DND-41 (cell line): ENCODE measurements around the gene SLCO2A1.

Experiments
- ATAC-seq: fragments of 200-7000 bp; cut with Tn5 transposase; 3 replicates; pipeline ENCODE4 v1.9.1; 2021; ENCODE audit warnings: low read depth; ENCODE audit not compliant: insufficient read depth
- DNase-seq: peaks from one replicate; pipeline ENCODE4 v3.0.0-alpha.2; 2020
- H2AFZ ChIP-seq: 2 replicates; pipeline ENCODE4 v1.6.0; 2012; ENCODE audit warnings: low read depth, low read length
- H3K27ac ChIP-seq: 2 replicates; pipeline ENCODE4 v1.5.1; 2012; ENCODE audit warnings: low read length, inconsistent platforms
- H3K27me3 ChIP-seq: fragments of 200-600 bp; sonication (generic); 2 replicates; pipeline ENCODE4 v1.6.0; 2012; ENCODE audit warnings: low read length, mild to moderate bottlenecking, inconsistent platforms; ENCODE audit not compliant: insufficient read depth, poor library complexity
- H3K36me3 ChIP-seq: 2 replicates; pipeline ENCODE4 v1.5.1; 2012; ENCODE audit warnings: low read length, inconsistent platforms; ENCODE audit not compliant: insufficient read depth
- H3K4me1 ChIP-seq: 2 replicates; pipeline ENCODE4 v1.5.1; 2012; ENCODE audit warnings: mild to moderate bottlenecking, low read length; ENCODE audit not compliant: insufficient read depth
- H3K4me2 ChIP-seq: 2 replicates; pipeline ENCODE4 v1.6.0; 2012; ENCODE audit warnings: mild to moderate bottlenecking, moderate library complexity, low read length, inconsistent platforms; ENCODE audit not compliant: insufficient read depth
- H3K4me3 ChIP-seq, 2 experiments: fragments of 200-600 bp in 1 of 2; shearing (Covaris generic) in 1 of 2; 2 replicates each; pipeline ENCODE4 v1.5.1; 2012 to 2016; ENCODE audit warnings: inconsistent platforms in 2 of 2, low read length in 2 of 2, mild to moderate bottlenecking in 2 of 2, low read depth in 1 of 2, moderate library complexity in 1 of 2
- H3K79me2 ChIP-seq: 2 replicates; pipeline ENCODE4 v1.6.0; 2012; ENCODE audit warnings: low read length, inconsistent platforms; ENCODE audit not compliant: insufficient read depth
- H3K9ac ChIP-seq: 2 replicates; pipeline ENCODE4 v1.6.0; 2012; ENCODE audit warnings: low read depth, mild to moderate bottlenecking, inconsistent platforms, low read length, moderate library complexity
- H3K9me3 ChIP-seq: 2 replicates; pipeline ENCODE4 v1.5.1; 2012; ENCODE audit warnings: low read length, moderate library complexity, mild to moderate bottlenecking, inconsistent platforms; ENCODE audit not compliant: insufficient read depth, severe bottlenecking
- H4K20me1 ChIP-seq: 2 replicates; pipeline ENCODE4 v1.6.0; 2012; ENCODE audit warnings: low read length; ENCODE audit not compliant: insufficient read depth
- EZH2 ChIP-seq: IDR thresholded peaks from 3 replicates; pipeline ENCODE4 v1.6.1; 2012; ENCODE audit warnings: borderline replicate concordance, low read depth, mild to moderate bottlenecking, moderate library complexity, low read length, inconsistent platforms; ENCODE audit not compliant: severe bottlenecking
- TF ChIP-seq, protein P1 (sequence below): IDR thresholded peaks from 2 replicates; pipeline ENCODE4 v1.5.1; 2012; ENCODE audit warnings: borderline replicate concordance, low read length, moderate library complexity, mild to moderate bottlenecking; ENCODE audit not compliant: poor library complexity, severe bottlenecking; ENCODE audit errors: extremely low read depth

Gene SLCO2A1

DNA sequence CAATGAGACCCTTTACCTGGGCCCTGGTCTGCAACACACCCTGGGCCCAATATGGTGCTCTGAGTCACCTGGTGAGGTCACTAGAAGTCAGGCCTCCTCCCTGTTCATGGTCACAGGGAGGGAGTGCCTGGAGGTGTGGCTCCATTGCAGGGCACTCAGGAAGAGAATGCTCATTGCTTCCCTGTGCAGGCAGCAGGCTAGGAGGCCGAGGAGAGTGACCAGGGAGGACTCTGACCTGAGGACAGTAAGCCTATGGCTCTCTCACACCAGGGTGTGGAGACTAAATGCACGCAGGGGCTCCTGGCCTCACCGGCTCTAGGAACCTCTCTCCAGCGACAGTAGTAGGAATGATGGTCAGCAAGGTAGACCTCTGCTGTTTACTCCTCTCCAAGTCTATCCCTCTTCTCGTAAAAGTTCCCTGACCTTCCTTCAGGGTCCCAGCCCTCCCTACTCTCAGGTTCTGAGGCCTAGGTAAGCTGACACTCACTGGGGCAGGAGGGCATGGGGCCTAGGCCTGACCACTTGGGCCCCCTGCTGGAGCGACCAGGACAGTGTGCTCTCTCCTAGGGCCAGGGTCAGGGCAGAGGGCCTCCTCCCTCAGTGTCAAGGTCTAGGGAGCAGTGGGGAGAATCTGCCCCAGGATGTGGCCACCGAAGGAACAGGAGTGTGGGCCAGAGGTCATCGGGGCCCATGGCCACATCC, 9.6 kb upstream of the SLCO2A1 start:
- H3K36me3 ChIP-seq = no peaks in the 10 kb centered on the region
- no peak for DNase-seq
- no peak overlapping the region for H3K9ac ChIP-seq
- H3K4me1 ChIP-seq = no peaks in the 10 kb centered on the region
- H2AFZ ChIP-seq = no peak overlapping the region
- TF ChIP-seq, protein P1, sequence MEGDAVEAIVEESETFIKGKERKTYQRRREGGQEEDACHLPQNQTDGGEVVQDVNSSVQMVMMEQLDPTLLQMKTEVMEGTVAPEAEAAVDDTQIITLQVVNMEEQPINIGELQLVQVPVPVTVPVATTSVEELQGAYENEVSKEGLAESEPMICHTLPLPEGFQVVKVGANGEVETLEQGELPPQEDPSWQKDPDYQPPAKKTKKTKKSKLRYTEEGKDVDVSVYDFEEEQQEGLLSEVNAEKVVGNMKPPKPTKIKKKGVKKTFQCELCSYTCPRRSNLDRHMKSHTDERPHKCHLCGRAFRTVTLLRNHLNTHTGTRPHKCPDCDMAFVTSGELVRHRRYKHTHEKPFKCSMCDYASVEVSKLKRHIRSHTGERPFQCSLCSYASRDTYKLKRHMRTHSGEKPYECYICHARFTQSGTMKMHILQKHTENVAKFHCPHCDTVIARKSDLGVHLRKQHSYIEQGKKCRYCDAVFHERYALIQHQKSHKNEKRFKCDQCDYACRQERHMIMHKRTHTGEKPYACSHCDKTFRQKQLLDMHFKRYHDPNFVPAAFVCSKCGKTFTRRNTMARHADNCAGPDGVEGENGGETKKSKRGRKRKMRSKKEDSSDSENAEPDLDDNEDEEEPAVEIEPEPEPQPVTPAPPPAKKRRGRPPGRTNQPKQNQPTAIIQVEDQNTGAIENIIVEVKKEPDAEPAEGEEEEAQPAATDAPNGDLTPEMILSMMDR = no peak
- TF ChIP-seq EZH2 = no peak
- no peak overlapping the region for H3K4me3 ChIP-seq
- ATAC-seq = no peak
- no peaks in the 10 kb centered on the region for H4K20me1 ChIP-seq
- H3K27me3 ChIP-seq = no peaks in the 10 kb centered on the region
- H3K4me2 ChIP-seq = no peak overlapping the region
- no peaks in the 10 kb centered on the region for H3K79me2 ChIP-seq
- H3K9me3 ChIP-seq = peaks cover 13% of the 10 kb centered on the region
- H3K27ac ChIP-seq = no peak overlapping the region

DNA sequence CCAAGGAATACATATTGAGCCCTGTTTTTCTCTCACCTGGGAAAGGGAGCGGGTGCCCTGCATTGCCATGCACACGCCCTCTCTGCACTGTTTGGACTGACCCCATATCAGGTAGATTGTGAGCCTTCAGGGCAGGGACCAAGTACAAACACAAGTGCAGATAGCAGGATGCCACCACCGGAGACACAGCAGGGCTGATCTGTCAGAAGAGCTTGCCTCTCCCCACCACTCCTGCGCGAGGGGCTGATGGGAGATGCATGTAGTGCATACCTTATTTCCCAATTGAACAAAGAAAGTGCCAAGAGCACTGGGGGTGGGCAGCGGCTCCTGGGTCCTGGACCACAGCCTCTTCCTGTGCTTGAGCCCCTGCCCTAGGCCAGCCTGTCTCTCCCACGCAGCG, 9.0 kb upstream of the SLCO2A1 start:
- Histone ChIP-seq H3K27ac (no peak overlapping the region), H3K4me2 (no peak overlapping the region), H3K36me3 (no peaks in the 10 kb centered on the region), H3K4me1 (no peaks in the 10 kb centered on the region), H2AFZ (no peak overlapping the region), H3K9ac (no peak overlapping the region), H3K27me3 (no peaks in the 10 kb centered on the region), H3K9me3 (peaks cover 8% of the 10 kb centered on the region), H4K20me1 (no peaks in the 10 kb centered on the region), H3K4me3 (no peak overlapping the region), H3K79me2 (no peaks in the 10 kb centered on the region)
- DNase-seq = no peak
- no peak for ATAC-seq
- TF ChIP-seq, protein P1 = no peak
- no peak for TF ChIP-seq EZH2

DNA sequence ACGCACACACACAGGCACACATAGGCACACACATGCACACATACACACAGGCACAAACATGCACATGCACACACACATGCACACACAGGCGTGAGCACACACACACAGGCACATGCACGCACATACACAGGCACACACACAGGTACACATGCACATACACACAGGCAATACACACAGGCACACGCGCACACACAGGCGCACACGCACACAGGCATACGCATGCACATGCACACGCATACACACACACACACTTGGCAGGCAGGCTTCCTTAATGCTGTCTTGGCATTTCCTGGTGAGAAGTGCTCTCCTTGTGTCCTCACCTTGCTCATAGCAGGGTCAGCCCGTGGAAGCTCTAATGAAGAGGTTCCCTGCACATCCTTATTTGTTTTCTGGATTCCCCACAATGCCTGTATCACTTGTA, 8.4 kb upstream of the SLCO2A1 start:
- DNase-seq (no peak), ATAC-seq (no peak)
- no peaks in the 10 kb centered on the region for H3K4me1 ChIP-seq
- H2AFZ ChIP-seq = no peak overlapping the region
- no peak overlapping the region for H3K4me2 ChIP-seq
- TF ChIP-seq, protein P1 = no peak
- TF ChIP-seq EZH2 = no peak
- H3K36me3 ChIP-seq = no peaks in the 10 kb centered on the region
- no peaks in the 10 kb centered on the region for H4K20me1 ChIP-seq
- H3K27ac ChIP-seq = no peak overlapping the region
- no peak overlapping the region for H3K4me3 ChIP-seq
- no peaks in the 10 kb centered on the region for H3K79me2 ChIP-seq
- H3K27me3 ChIP-seq = no peaks in the 10 kb centered on the region
- H3K9ac ChIP-seq = no peak overlapping the region
- peaks cover 5% of the 10 kb centered on the region for H3K9me3 ChIP-seq

DNA sequence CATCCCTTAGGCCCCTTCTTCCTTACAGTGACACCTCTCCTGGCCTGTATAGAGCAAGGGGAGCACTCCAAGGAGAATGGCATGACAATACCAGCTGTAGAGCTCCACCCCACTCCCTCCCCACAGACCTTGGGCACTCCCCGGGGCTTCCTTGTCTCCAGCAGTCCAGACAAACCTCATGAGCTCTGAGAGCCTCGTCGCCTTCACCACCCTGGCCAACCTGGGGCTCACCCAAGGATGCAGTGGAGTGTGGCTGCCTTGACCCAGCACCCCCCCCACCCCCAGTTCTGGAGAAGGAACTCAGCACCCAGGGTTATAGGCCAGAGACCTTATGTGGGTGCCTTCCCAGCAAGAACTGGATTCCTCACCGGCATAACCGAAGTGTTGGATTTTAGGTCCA, 7.4 kb upstream of the SLCO2A1 start:
- Histone ChIP-seq H3K9me3 (no peaks in the 10 kb centered on the region), H3K36me3 (no peaks in the 10 kb centered on the region), H3K27ac (no peak overlapping the region), H3K4me1 (no peaks in the 10 kb centered on the region), H4K20me1 (no peaks in the 10 kb centered on the region), H3K79me2 (no peaks in the 10 kb centered on the region), H3K4me3 (no peak overlapping the region), H3K27me3 (no peaks in the 10 kb centered on the region), H3K4me2 (no peak overlapping the region), H2AFZ (no peak overlapping the region), H3K9ac (no peak overlapping the region)
- TF ChIP-seq, protein P1 = no peak
- no peak for TF ChIP-seq EZH2
- DNase-seq (no peak), ATAC-seq (no peak)
